HG02798 (cell line): Measurements from ENCODE around the gene KCNG4.
A peak's percentile ranks its signal among the peaks of the same experiment; 100 is the strongest.

Source experiments
- ATAC-seq: cut with Tn5 transposase; IDR thresholded peaks from one replicate; pipeline ENCODE4 v1.9.1; 2021; ENCODE audit warnings: mild to moderate bottlenecking; ENCODE audit not compliant: unreplicated experiment, poor library complexity

KCNG4 gene

DNA sequence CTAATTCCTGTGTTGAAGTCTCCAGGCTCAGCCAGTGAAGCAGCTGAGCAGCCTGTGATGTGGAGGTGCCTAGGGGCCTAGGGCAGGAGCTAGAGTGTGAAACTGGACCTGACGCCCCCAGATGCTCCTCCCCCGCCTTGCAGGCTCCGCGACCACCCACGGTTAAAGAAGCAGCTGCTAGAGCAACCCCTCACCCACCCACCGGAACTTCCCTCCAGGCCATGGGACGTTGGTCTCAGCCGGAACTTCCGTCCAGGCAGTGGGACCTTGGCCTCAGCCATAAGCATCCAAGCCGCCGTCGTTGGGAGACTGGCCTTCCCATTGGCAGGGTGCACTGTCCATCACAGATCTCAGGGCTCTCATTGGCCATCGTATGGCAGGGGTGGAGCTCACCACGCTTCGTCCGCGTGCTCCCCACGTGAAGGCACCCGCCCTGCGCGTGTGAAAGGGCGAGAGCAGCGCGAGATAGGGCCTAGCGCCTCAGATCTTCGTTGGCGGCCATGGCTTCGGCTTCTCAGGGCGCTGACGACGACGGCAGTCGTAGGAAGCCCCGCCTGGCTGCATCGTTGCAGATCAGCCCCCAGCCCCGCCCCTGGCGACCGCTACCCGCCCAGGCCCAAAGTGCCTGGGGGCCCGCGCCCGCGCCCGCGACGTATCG, 49.0 kb downstream of the KCNG4 start, which contains the start of gene ADAD2:
Gene ADAD2 (plus strand): TSS at position 427 of the 658 bp plus-strand sequence. CDS start 74 bp downstream, at position 501.
- ATAC-seq: no peak

DNA sequence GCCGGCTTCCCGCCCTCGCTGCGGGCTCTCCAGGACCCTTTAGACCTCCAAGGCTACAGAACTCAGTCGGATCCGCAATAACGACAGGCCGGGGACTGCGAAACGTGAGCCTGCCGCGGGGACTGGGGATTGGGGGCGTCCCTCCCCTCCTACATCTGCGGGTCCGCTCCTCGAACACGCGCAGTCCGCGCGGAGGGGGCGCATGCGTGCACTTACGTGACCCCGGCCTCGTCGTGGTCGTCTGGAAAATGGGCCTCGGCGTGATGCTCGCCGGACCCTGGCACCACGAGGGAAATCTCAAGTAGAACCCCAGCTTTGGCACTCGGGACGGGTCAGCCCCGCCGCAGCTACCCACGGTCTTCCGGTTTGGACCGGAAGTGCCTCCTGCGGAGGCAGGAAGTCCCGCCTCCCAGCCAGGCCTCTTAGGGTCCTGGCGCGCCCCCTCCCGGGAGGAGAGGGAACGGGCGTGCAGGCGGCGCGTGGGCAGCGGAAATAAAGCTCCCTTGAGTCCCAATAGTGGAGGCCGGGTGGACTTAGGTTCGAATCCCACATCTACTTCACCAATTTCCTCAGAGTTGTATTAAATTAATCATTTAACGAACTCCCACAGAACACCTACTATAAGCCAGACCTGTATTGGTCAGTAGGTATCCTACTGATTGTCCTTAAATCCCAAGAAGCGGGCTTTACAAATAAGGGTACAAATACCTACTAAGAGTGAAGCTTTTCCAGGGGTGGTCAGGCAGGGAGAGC, 53.0 kb downstream of the KCNG4 start, which contains the start of gene TAF1C:
Gene TAF1C (minus strand): TSS at position 373 of the 753 bp plus-strand sequence. CDS start 2,069 bp downstream, outside the sequence.
- ATAC-seq: peak; percentile 97

DNA sequence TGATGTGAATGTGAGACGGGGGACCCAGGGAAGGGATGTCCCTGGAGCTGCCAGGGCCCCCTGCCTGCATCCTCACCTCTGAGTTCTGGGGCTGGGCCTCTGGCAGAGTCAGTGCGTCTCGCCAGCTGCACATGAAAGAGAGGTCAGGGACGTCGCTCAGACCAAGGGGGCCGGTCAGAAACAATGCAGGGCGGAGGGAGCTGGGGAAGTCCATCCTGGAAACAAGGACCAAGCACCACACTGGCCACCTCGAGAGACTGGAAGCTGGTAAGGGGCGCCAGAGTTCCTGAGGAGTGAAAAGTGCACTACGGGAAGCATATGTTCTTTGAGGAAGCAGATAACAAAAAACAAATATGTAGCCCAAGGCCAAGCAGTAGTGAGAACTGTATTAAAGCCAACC, 55.0 kb downstream of the KCNG4 start:
- no peak for ATAC-seq

DNA sequence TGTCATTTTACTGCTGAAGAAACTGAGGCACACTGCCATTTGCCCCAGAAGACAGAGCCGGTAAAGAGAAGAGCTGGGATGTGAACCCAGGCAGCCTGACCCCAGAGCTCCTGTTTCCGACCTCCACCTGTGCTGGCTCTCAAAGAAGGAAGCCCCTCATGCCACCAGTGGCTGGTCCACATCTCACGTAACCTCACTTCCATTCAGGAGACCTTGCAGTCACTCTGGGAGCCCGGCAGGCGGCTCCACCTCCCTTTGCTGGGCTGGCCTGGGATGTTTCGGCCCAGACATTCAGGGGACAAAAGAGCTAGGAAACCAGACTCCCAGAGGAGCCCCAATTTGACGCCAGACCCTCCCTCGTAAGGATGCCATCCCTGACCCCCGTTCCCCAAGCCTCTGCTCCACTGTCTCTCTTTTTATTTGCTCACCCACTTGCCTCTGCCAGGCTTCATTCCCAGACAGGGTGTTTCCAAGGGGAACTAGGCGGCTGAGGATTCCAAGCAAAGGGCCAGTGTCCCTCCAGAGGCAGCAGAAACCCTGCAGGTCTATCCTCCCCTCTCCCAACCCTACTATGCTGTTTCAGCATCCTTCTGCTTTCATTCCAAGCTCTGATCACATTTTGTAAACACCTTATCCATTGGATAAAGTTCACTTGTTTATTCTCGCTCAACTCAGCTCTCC, 55.8 kb downstream of the KCNG4 start:
- no peak for ATAC-seq

DNA sequence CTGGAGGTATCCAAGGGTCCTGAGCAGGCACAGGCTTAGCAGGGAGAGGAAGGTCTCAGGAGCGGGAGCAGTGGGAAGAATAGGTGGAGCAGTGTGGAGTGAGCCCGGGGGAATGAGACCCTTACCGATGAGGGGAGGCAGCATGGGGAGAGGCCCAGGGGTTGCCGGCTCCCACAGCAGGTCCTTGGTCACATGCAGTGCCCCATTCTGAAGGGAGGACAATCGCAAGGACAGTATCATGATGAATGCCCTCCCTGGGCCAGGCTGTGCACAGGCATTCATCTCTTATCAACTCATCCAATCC, 56.3 kb downstream of the KCNG4 start:
- ATAC-seq: no peak

DNA sequence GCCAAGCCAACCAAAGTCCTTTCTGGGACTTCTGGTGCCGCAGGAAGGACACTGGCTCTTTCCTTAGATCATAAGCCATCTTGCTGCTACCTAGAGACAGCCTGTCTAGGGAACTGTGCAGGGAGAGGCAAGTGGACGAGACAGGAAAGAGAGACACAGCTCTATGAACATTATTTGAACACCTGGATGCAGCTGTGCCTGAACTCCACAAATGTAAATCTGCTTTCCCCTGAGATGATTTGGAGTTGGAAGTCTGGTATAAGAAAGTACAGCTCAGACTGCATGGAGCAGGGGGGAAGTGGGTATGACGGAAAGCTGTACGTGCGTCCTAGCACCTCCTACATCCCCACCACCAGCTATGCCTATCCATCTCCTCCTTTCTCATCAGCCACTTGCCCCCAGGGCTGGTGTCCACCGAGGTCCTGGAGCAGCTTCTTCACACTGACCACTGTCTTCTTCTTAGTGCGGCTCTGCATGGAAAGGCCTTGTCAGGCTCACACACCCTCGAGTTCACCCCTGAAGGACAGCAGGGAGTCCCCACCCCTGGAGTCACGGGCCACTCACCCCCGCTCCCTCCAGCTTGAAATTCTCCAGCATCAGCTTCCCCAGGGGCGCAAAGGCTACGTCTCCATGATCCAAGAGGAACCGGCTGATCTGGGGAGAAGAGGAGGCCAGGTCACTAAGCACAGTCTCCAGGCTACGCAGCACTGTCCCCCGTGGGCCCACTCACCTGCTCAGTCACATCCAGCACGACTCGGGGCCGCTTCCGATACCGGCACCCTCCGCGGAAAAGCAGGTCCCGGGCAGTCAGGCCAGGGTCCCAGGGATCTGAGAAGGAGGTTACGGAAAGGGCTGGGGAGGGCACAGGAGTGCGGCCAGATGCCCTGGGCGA, 56.9 kb downstream of the KCNG4 start:
- no peak for ATAC-seq

DNA sequence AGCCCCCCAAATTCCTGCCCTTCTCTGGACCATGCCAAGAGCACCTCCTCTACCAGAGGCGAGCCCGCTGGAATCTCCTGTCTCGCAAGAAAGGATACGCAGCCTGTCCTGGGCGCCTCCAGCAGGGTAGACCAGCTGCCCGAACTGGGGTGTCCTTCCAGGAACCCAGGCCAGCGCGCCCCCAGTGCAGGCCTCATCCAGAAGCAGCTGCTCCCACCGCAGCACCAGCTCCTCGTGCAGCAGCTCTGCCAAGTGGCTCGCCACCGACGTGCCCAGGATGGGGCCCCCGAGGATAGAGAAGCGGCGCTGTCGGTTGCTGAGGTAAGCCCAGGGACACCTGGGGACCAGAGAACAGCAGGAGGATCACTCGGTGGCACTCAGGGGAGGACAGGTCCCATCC, 57.7 kb downstream of the KCNG4 start:
- ATAC-seq: no peak

DNA sequence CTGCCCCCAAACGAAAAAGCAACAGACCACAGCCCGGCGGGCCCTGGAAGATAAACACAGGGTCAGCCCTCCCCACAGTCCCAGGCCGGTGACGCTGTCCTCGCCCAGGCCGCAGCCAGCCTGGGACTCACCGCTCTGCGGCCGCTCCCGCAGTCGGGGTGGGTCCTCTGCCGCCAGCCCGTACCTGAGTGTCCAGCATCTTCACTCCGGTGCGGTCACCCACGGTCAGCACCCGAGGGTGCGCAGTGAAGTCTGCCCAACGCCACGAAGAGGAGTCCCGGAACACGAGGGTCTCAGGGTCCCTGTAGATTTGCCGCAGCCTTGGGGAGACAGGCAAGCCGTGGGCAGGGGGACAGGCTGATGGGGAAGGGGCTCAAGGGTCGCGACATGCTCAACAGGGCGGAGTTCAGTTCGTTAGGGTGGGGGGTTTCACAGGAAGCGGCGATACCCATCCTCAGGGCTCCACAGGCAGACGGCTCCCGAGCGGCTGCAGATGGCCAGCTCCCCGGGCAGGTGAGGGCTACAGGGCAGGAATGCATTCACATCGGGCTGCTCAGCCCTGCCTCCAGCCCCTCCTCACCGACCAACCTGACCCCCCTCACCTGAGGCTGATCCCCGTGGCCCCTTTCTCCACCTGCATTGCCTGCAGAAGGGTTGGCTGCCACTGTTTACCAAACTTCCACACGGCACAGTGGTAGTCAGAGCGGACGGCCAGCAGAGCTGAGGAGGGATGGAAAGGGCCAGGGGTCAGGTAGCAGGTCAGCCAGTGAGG, 58.5 kb downstream of the KCNG4 start:
- ATAC-seq: no peak

DNA sequence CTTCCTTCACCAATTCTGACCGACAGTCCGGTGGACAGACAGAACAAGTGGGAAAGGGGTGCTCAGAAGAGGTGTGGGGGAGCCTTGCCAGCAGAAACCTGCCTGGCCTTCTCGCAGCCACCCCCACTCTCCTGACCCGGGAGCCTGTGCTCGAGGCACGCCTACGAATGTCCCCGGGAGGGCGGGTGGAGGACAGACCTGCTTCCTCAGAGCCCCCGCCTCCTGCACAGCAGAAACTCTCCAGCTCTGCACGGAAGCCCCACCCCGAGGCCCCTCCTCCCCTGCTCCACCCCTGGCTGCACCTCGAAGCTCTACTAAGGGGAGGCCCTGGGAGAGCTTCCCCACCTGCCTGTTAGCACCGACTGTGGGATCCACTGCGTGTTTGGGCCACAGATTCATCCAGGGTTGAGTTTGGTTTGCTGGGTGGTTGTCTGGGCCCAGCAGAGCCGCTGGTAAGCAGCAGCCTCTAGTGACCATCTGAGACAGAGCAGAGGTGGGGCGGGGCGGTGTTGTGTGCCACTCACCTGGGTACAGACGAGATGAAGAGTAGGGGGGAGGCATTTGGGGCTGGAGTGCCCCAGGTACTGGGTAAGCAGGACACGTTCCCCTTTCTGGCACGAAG, 59.2 kb downstream of the KCNG4 start:
- no peak for ATAC-seq

DNA sequence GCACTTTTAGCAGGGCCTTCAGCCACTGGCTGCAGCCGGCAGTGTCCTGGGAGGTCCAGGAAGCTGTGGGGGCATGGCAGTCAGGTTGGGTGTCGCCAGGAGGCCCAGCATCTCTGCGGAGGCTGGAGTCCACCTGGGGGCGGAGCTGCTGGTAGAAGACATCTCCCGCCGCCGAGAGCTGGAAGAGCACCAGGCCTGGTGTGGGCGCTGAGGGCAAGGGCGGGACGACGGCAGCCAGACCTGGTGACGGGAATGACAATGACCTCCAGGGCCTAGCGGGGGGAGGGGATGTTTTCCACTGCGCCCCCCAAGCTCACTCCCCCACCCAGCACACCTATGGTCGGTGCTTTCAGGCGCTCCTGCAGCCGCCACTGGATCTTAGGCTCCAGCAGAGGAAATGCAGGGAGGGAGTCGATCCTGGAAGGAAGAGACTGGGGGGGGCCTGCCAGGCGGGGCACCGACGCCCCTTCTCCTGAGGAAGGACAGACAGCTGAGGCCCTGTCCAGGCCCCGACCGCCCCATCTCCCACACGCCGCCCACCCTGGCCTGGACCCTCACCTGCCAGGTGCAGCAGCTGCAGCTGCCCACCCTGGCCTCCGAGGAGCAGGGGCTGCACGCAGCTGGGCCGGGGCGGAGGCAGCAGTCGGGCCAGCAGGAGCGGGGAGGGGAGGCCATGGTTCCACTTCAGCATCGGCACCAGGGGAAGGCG, 60.0 kb downstream of the KCNG4 start:
- no peak for ATAC-seq

DNA sequence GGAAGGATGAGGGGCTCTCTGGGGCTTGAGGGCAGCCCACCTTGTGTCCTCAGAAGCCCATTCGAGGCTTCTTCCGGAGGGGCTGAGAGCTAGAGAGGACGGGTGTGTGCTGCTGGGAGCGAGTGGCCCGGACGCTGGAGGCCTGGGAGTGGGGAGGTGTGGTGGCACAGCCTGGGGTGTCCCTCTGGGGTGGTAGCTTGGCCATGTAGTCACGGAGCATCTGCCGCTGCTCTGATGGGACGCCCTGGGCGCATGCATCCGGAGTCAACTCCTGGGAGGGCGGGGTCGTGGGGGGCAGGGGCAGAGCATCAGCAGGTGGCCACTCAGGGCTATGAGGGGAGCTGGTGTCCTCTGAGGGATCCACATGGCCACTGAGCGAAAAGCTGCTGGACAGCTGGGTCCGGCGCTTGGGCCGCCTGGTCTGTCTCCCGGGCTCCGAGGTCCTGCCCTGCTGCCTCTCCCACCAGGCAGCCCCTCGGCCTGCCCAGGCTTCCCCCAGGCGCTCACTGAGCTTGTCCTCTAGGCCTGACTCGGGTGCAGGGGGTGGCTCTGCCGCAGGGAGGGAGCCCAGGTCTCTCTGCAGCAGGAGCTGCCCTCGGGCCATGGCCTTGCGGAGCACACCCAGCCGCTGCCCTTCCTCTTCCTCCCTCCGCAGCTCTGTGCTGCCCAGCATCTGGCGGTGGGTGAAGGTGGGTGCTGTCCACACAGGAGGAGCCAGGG, 60.8 kb downstream of the KCNG4 start:
- no peak for ATAC-seq

DNA sequence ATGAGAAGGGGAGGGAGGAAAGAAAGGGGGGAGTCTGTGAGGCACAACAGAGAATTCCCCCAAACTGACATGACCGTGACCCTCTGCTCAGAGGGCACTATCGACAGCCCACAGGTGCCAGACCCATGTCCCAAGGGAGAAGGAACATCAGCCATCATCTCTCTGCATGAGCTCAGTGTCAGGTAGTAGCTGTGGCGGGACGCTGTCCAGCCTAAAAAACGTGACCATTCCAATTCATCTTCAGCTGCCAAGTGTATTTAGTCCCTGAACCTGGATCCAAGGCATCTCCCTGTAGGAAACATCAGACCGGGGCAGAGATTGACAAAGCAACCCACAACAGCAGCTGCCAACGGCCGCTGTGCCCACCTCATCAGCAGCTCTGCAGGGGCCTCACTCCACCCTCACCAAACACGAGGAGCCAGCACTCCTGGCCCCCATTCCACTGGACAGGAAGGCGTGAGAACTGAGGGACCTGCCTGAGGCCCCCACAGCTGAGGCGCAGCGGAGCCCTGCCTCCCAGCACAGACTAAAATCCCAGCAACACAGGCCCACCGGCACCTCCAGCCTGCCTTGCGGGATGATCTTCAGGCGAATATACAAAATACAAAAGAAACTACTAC, 61.6 kb downstream of the KCNG4 start:
- no peak for ATAC-seq

DNA sequence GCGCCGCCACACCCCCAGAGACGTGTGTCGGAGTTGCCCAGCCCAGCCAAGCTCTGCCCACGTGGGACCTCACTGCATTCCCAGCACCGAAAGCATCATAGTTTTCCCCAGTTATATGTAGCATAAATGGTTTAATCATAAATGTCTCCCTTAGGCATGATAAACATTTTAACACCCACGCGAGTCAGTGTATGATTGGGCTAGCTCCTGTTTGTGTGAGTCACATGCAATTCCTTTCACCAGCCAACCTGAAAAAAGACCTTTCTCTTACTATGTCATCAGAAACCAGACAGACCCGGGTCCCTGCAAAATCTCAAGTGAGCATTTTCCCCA, 62.1 kb downstream of the KCNG4 start:
- no peak for ATAC-seq

DNA sequence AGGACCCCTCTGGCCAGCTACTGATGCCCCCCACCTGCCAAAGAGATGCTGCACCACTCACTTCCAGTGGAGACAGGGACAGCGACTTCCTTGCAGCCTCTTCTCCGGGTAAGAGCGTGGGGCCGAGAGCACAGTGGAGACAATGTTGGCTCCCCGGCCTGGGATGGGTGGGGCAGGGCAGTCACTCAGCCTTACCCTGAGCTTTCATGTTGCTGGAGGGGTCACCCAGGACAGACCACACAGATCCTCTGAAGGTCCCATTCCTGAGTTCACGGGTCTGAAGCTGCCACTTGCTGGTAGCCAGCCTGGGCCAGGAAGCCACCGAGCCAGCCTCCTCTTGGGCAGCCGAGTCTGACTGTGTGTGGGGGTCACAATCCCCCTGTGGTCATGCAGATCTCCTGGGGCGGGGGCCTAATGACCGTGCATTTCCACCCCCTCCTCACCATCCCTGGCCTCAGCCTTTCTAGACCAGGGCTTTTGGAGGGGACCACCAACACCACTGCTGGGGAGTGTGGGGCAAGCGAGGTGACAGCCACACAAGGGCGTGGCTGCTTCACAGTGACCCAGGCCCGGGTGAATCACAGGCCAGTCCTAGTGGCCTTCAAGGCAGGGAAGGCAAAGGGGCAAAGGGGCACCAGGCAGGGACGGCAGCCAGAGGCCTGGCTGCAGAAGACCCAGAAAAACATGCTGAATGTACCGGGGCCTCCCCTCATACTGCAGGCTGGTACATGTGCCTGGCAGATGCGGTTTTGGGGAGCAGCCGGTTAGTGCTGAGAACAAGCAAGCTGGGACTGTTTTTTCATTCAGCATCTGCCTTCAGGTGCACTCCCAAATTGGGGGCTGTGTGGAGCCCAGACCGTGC, 63.4 kb downstream of the KCNG4 start:
- no peak for ATAC-seq

DNA sequence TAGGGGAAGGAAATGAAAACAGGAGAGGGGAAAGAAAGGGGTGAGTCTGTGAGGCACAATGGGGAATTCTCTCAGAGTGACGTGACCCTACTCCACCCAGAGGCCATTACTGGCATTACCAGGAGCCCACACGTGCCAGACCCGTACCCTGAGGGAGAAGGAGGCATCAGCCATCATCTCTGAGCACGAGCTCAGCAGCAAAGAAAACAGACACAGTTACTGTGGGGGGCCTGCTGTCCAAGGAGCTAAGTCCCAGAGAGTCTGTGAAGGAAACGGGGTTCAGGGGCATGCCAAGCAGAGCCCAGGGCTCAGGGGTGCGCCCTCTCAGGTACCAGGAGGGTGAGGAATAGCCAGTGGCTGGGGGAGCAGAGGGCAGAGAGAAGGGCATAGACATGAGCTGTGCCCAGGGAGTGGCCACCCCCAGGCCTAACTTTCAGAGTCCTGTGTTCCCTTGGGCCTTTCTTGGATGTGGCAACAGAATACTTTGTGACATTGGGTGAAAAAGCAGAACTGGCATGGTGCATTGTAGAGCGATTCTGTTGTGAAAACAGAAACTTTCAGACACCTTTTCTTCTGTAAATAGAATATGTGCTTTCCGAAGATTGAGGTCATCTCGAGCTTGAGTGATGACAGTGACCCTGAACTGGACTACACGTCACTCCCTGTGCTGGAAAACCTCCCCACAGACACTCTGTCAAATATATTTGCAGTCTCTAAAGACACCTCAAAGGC, 64.3 kb downstream of the KCNG4 start:
- peak; percentile 60 for ATAC-seq

DNA sequence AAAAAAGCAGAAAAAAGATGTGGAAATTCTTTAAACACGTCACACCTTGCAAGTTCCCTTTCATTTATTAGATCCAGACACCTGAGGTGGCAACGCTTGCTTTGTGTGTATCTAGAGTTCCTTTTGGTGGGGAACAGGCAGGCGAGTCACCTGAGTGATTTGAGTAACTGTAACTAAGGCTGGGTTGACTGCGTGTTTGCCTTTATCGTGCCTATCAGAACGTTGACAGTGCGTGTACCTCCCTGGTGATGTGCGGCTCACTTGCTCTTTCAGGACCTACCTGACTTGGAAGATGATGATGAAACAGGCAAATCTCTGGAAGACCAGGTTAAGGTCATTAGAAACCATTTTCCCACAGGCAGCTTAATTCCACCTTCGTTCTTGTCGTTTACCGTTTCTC, 65.4 kb downstream of the KCNG4 start:
- no peak for ATAC-seq
